Stimulated activated memory B cell treated with anti-CD40 and anti-IgM and Interleukin-4, amounts not matched to agents 10 μg/mL and 1 μg/mL and 100 μg/mL, for 72 hours (primary cell): ENCODE data around the gene POLA2.
"Not testable (repeated sequence)": the region's sequence is repeated elsewhere in the genome, so short reads cannot be mapped to it uniquely, and the experiment has no call there.

Experiments used
- ATAC-seq: fragments of 150-1000 bp; cut with Tn5 transposase; 2 replicates; pipeline ENCODE4 v1.10.0; 2021
- H3K27ac Mint-ChIP-seq: one replicate; pipeline ENCODE4 v1.8.0; 2022; ENCODE audit warnings: mild to moderate bottlenecking, mixed read lengths
- H3K27me3 Mint-ChIP-seq: one replicate; pipeline ENCODE4 v1.8.0; 2022; ENCODE audit warnings: mixed read lengths
- H3K36me3 Mint-ChIP-seq: one replicate; pipeline ENCODE4 v1.8.0; 2022; ENCODE audit warnings: mixed read lengths
- H3K4me1 Mint-ChIP-seq: one replicate; pipeline ENCODE4 v1.8.0; 2022; ENCODE audit warnings: mixed read lengths
- H3K4me3 Mint-ChIP-seq: one replicate; pipeline ENCODE4 v1.8.0; 2022; ENCODE audit warnings: mild to moderate bottlenecking, moderate library complexity, mixed read lengths
- H3K9me3 Mint-ChIP-seq: one replicate; pipeline ENCODE4 v1.8.0; 2022; ENCODE audit warnings: mixed read lengths

POLA2 gene

GRCh38 chr11:65320386-65321075, 58.8 kb downstream of the POLA2 start:
- peaks cover 28% of the 10 kb centered on the region for H3K27me3 Mint-ChIP-seq
- no peaks in the 10 kb centered on the region for H3K36me3 Mint-ChIP-seq
- H3K27ac Mint-ChIP-seq, result no peak overlapping the region
- peaks cover 7% of the 10 kb centered on the region for H3K4me1 Mint-ChIP-seq
- ATAC-seq, result no peak
- no peak overlapping the region for H3K4me3 Mint-ChIP-seq
- no peaks in the 10 kb centered on the region for H3K9me3 Mint-ChIP-seq

GRCh38 chr11:65321076-65321475, 59.3 kb downstream of the POLA2 start:
- no peak overlapping the region for H3K4me3 Mint-ChIP-seq
- H3K27me3 Mint-ChIP-seq, result peaks cover 28% of the 10 kb centered on the region
- peaks cover 2% of the 10 kb centered on the region for H3K4me1 Mint-ChIP-seq
- no peaks in the 10 kb centered on the region for H3K9me3 Mint-ChIP-seq
- ATAC-seq, result no peak
- H3K27ac Mint-ChIP-seq, result no peak overlapping the region
- no peaks in the 10 kb centered on the region for H3K36me3 Mint-ChIP-seq

- no peak overlapping the region for H3K4me3 Mint-ChIP-seq
- no peaks in the 10 kb centered on the region for H3K36me3 Mint-ChIP-seq
- no peak for ATAC-seq
- no peaks in the 10 kb centered on the region for H3K9me3 Mint-ChIP-seq
- H3K4me1 Mint-ChIP-seq, result no peaks in the 10 kb centered on the region
- H3K27me3 Mint-ChIP-seq, result peaks cover 28% of the 10 kb centered on the region
- no peak overlapping the region for H3K27ac Mint-ChIP-seq
Measured at GRCh38 chr11:65321828-65322485, 60.2 kb downstream of the POLA2 start.

- Mint-ChIP-seq H3K4me1 (no peaks in the 10 kb centered on the region), H3K27ac (no peak overlapping the region)
- ATAC-seq, result no peak
Measured at GRCh38 chr11:65323813-65324212, 62.1 kb downstream of the POLA2 start.

GRCh38 chr11:65325435-65325834, 63.7 kb downstream of the POLA2 start:
- H3K4me3 Mint-ChIP-seq, result no peak overlapping the region
- no peak for ATAC-seq
- H3K27ac Mint-ChIP-seq, result no peak overlapping the region
- no peaks in the 10 kb centered on the region for H3K9me3 Mint-ChIP-seq
- peaks cover 28% of the 10 kb centered on the region for H3K27me3 Mint-ChIP-seq
- H3K4me1 Mint-ChIP-seq, result peaks cover 11% of the 10 kb centered on the region
- H3K36me3 Mint-ChIP-seq, result no peaks in the 10 kb centered on the region

More at GRCh38 chr11:65323813-65324212, 62.1 kb downstream of the POLA2 start:
- no peaks in the 10 kb centered on the region for H3K36me3 Mint-ChIP-seq
- H3K4me3 Mint-ChIP-seq, result no peak overlapping the region
- H3K27me3 Mint-ChIP-seq, result peaks cover 28% of the 10 kb centered on the region
- H3K9me3 Mint-ChIP-seq, result no peaks in the 10 kb centered on the region

- Mint-ChIP-seq H3K27me3 (peaks cover 16% of the 10 kb centered on the region), H3K9me3 (no peaks in the 10 kb centered on the region)
Measured at GRCh38 chr11:65327021-65327420, 65.3 kb downstream of the POLA2 start.

GRCh38 chr11:65329478-65329877, 67.7 kb downstream of the POLA2 start:
- ATAC-seq, result no peak
- H3K27ac Mint-ChIP-seq, result peak overlapping the region; percentile 91
- H3K36me3 Mint-ChIP-seq, result no peaks in the 10 kb centered on the region
- H3K9me3 Mint-ChIP-seq, result no peaks in the 10 kb centered on the region
- H3K4me1 Mint-ChIP-seq, result peaks cover 13% of the 10 kb centered on the region
- H3K4me3 Mint-ChIP-seq, result peak overlapping the region; percentile 71
- no peaks in the 10 kb centered on the region for H3K27me3 Mint-ChIP-seq

More at GRCh38 chr11:65327021-65327420, 65.3 kb downstream of the POLA2 start:
- Mint-ChIP-seq H3K36me3 (no peaks in the 10 kb centered on the region), H3K27ac (no peak overlapping the region), H3K4me3 (no peak overlapping the region), H3K4me1 (peaks cover 11% of the 10 kb centered on the region)
- ATAC-seq, result no peak

- ATAC-seq, result peak; percentile 54
- H3K4me3 Mint-ChIP-seq, result peak overlapping the region; percentile 71
- H3K36me3 Mint-ChIP-seq, result no peaks in the 10 kb centered on the region
- H3K27me3 Mint-ChIP-seq, result no peaks in the 10 kb centered on the region
- H3K27ac Mint-ChIP-seq, result peak overlapping the region; percentile 91
- no peaks in the 10 kb centered on the region for H3K9me3 Mint-ChIP-seq
- peaks cover 18% of the 10 kb centered on the region for H3K4me1 Mint-ChIP-seq
Measured at GRCh38 chr11:65329944-65330403, 68.2 kb downstream of the POLA2 start.

- Mint-ChIP-seq H3K4me1 (peaks cover 24% of the 10 kb centered on the region), H3K36me3 (no peaks in the 10 kb centered on the region), H3K4me3 (no peak overlapping the region), H3K27ac (no peak overlapping the region), H3K9me3 (no peaks in the 10 kb centered on the region), H3K27me3 (no peaks in the 10 kb centered on the region)
- no peak for ATAC-seq
Measured at GRCh38 chr11:65330544-65330943, 68.8 kb downstream of the POLA2 start.

GRCh38 chr11:65332591-65332990, 70.8 kb downstream of the POLA2 start:
- not testable (repeated sequence) for H3K27me3 Mint-ChIP-seq, H3K9me3 Mint-ChIP-seq, H3K4me3 Mint-ChIP-seq, H3K36me3 Mint-ChIP-seq, ATAC-seq, H3K27ac Mint-ChIP-seq
- H3K4me1 Mint-ChIP-seq, result peaks cover 28% of the 10 kb centered on the region

GRCh38 chr11:65334696-65335295, 73.0 kb downstream of the POLA2 start:
- Mint-ChIP-seq H3K4me1 (peaks cover 40% of the 10 kb centered on the region), H3K36me3 (peaks cover 9% of the 10 kb centered on the region), H3K27ac (peak overlapping the region; percentile 89), H3K4me3 (peak overlapping the region; percentile 89), H3K27me3 (no peaks in the 10 kb centered on the region), H3K9me3 (no peaks in the 10 kb centered on the region)
- ATAC-seq, result no peak

GRCh38 chr11:65338676-65339075, 76.9 kb downstream of the POLA2 start:
- Mint-ChIP-seq H3K4me1 (peaks cover 37% of the 10 kb centered on the region), H3K9me3 (no peaks in the 10 kb centered on the region), H3K27me3 (no peaks in the 10 kb centered on the region), H3K27ac (no peak overlapping the region), H3K36me3 (peaks cover 37% of the 10 kb centered on the region), H3K4me3 (no peak overlapping the region)
- ATAC-seq, result no peak

GRCh38 chr11:65340226-65340625, 78.5 kb downstream of the POLA2 start:
- peaks cover 52% of the 10 kb centered on the region for H3K36me3 Mint-ChIP-seq
- H3K4me1 Mint-ChIP-seq, result peaks cover 27% of the 10 kb centered on the region
- H3K27me3 Mint-ChIP-seq, result no peaks in the 10 kb centered on the region
- no peak for ATAC-seq
- no peak overlapping the region for H3K4me3 Mint-ChIP-seq
- no peaks in the 10 kb centered on the region for H3K9me3 Mint-ChIP-seq
- H3K27ac Mint-ChIP-seq, result peak overlapping the region; percentile 48

GRCh38 chr11:65341856-65342255, 80.1 kb downstream of the POLA2 start:
- Mint-ChIP-seq H3K9me3 (no peaks in the 10 kb centered on the region), H3K36me3 (peaks cover 68% of the 10 kb centered on the region), H3K27me3 (no peaks in the 10 kb centered on the region), H3K4me1 (peaks cover 19% of the 10 kb centered on the region), H3K27ac (no peak overlapping the region), H3K4me3 (no peak overlapping the region)
- ATAC-seq, result no peak
